ENCODE measurements around the gene IHH. TPM values are rescaled to one million over a fixed set of nuclear protein-coding genes. Genes with fewer than 3 reads are reported as not detected.

The IHH gene
- total and polyA plus RNA-seq, 2 donors (not counting 1 experiment from before 2014, with no cell fraction given): 0.15 to 0.22 TPM

GRCh38 chr2:219087361-219087760, 26.6 kb upstream of the IHH start:
- peaks cover 0 to under 1% of the 10 kb centered on the region in 2 donors for H3K4me1 ChIP-seq (ENCODE audit: control insufficient read depth in 2 of 2, insufficient read depth in 2 of 2, low read length in 2 of 2)
- TF ChIP-seq EZH2 (IDR thresholded peaks at IDR 0.05; ENCODE audit: borderline replicate concordance, insufficient read depth, low read depth, low read length, poor library complexity, severe bottlenecking) (no peak), CTCF (IDR thresholded peaks at IDR 0.05) (no peak)
- CTCF ChIA-PET: interaction anchor here (1.1 to 2.1 kb wide), 2 partner anchors 8 to 29 kb away, joined by 3 to 6 read pairs; no protein-coding TSS in a partner anchor
- H3K27ac ChIP-seq (ENCODE audit: low read length in 2 of 2): no peak overlapping the region
- no peaks in the 10 kb centered on the region for H3K27me3 Mint-ChIP-seq
- POLR2A ChIA-PET: no interaction called here
- H3K4me3 Mint-ChIP-seq: no peak overlapping the region
- no peak overlapping the region for H3K9ac ChIP-seq (ENCODE audit: low read length)
- H3K4me1 Mint-ChIP-seq: peaks cover 5% of the 10 kb centered on the region
- H3K4me2 ChIP-seq (replicated peaks; ENCODE audit: low read depth, low read length, poor library complexity, severe bottlenecking): no peak overlapping the region
- no peak for DNase-seq
- H3K4me3 ChIP-seq (ENCODE audit: control extremely low read depth in 1 of 5, extremely low read depth in 1 of 5, insufficient read depth in 1 of 5, low read depth in 2 of 5, low read length in 4 of 5): no peak overlapping the region
- H3K36me3 ChIP-seq (replicated peaks in 1 of 2; ENCODE audit: control extremely low read depth in 1 of 2, control insufficient read depth in 1 of 2, extremely low read depth in 1 of 2, insufficient read depth in 2 of 2, low read length in 1 of 2): no peaks in the 10 kb centered on the region
- no peaks in the 10 kb centered on the region for H3K9me3 ChIP-seq (ENCODE audit: control extremely low read depth in 1 of 3, control insufficient read depth in 2 of 3, insufficient read depth in 1 of 3, low read length in 2 of 3)
- no peaks in the 10 kb centered on the region for H3K9me3 Mint-ChIP-seq (ENCODE audit: insufficient read depth)
- peaks cover 18% of the 10 kb centered on the region for H4K20me1 ChIP-seq (ENCODE audit: control insufficient read depth, insufficient read depth, low read length, poor library complexity, severe bottlenecking)
- intact Hi-C loops (cut with micrococcal nuclease): no loop called here
- no peaks in the 10 kb centered on the region for H3K27me3 ChIP-seq (replicated peaks in 1 of 4; ENCODE audit: control extremely low read depth in 1 of 4, control insufficient read depth in 3 of 4, insufficient read depth in 4 of 4, low read length in 3 of 4)
- ATAC-seq (ENCODE audit: low read depth): no peak
- H3K27ac Mint-ChIP-seq: no peak overlapping the region
- no peak overlapping the region for H2AFZ ChIP-seq (ENCODE audit: insufficient read depth, low read depth, low read length, poor library complexity, severe bottlenecking)
- H3K79me2 ChIP-seq (ENCODE audit: control insufficient read depth, insufficient read depth, low read length): no peaks in the 10 kb centered on the region
- no CpG with 5 or more reads among the region's 5 CpGs for WGBS (ENCODE audit: insufficient coverage)

- no peak for DNase-seq
- no peak overlapping the region for H3K4me3 Mint-ChIP-seq
- no peaks in the 10 kb centered on the region for H3K9me3 Mint-ChIP-seq (ENCODE audit: insufficient read depth)
- Histone ChIP-seq H3K4me2 (replicated peaks; ENCODE audit: low read depth, low read length, poor library complexity, severe bottlenecking) (no peak overlapping the region), H2AFZ (ENCODE audit: insufficient read depth, low read depth, low read length, poor library complexity, severe bottlenecking) (no peak overlapping the region), H3K36me3 (replicated peaks in 1 of 2; ENCODE audit: control extremely low read depth in 1 of 2, control insufficient read depth in 1 of 2, extremely low read depth in 1 of 2, insufficient read depth in 2 of 2, low read length in 1 of 2) (no peaks in the 10 kb centered on the region), H3K4me1 (ENCODE audit: control insufficient read depth in 2 of 2, insufficient read depth in 2 of 2, low read length in 2 of 2) (peaks cover 0 to 3% of the 10 kb centered on the region in 2 donors), H3K9me3 (ENCODE audit: control extremely low read depth in 1 of 3, control insufficient read depth in 2 of 3, insufficient read depth in 1 of 3, low read length in 2 of 3) (no peaks in the 10 kb centered on the region), H4K20me1 (ENCODE audit: control insufficient read depth, insufficient read depth, low read length, poor library complexity, severe bottlenecking) (peaks cover 11% of the 10 kb centered on the region), H3K27me3 (replicated peaks in 1 of 4; ENCODE audit: control extremely low read depth in 1 of 4, control insufficient read depth in 3 of 4, insufficient read depth in 4 of 4, low read length in 3 of 4) (no peaks in the 10 kb centered on the region), H3K4me3 (ENCODE audit: control extremely low read depth in 1 of 5, extremely low read depth in 1 of 5, insufficient read depth in 1 of 5, low read depth in 2 of 5, low read length in 4 of 5) (no peak overlapping the region), H3K9ac (ENCODE audit: low read length) (no peak overlapping the region), H3K27ac (ENCODE audit: low read length in 2 of 2) (no peak overlapping the region), H3K79me2 (ENCODE audit: control insufficient read depth, insufficient read depth, low read length) (no peaks in the 10 kb centered on the region)
- no peak for TF ChIP-seq CTCF (IDR thresholded peaks at IDR 0.05)
- no peak for TF ChIP-seq EZH2 (IDR thresholded peaks at IDR 0.05; ENCODE audit: borderline replicate concordance, insufficient read depth, low read depth, low read length, poor library complexity, severe bottlenecking)
- ChIA-PET POLR2A (no interaction called here), CTCF (interaction anchor here (0.8 to 1.1 kb wide), 2 partner anchors 9 to 17 kb away, joined by 3 read pairs; no protein-coding TSS in a partner anchor)
- intact Hi-C loops (cut with micrococcal nuclease): no loop called here
- no peaks in the 10 kb centered on the region for H3K27me3 Mint-ChIP-seq
- ATAC-seq (ENCODE audit: low read depth): no peak
- peaks cover 15% of the 10 kb centered on the region for H3K4me1 Mint-ChIP-seq
- H3K27ac Mint-ChIP-seq: no peak overlapping the region
Observed at GRCh38 chr2:219086196-219086595, 25.5 kb upstream of the IHH start.

Measured in B cell (primary cell).